Camera-type eye (tissue), 1 donor: ENCODE measurements around the gene C2CD4D. TPM values are rescaled to one million over a fixed set of nuclear protein-coding genes. Genes with fewer than 3 reads are reported as not detected.

ENCODE experiments used
- total RNA-seq: library from RNA; depleted of rRNA; stranded (reverse); fragments of >200 nt; gene quantifications from one replicate; pipeline ENCODE4 v1.2.3, GENCODE V29; 2014

C2CD4D gene
- total RNA-seq = 0.27 TPM

DNA sequence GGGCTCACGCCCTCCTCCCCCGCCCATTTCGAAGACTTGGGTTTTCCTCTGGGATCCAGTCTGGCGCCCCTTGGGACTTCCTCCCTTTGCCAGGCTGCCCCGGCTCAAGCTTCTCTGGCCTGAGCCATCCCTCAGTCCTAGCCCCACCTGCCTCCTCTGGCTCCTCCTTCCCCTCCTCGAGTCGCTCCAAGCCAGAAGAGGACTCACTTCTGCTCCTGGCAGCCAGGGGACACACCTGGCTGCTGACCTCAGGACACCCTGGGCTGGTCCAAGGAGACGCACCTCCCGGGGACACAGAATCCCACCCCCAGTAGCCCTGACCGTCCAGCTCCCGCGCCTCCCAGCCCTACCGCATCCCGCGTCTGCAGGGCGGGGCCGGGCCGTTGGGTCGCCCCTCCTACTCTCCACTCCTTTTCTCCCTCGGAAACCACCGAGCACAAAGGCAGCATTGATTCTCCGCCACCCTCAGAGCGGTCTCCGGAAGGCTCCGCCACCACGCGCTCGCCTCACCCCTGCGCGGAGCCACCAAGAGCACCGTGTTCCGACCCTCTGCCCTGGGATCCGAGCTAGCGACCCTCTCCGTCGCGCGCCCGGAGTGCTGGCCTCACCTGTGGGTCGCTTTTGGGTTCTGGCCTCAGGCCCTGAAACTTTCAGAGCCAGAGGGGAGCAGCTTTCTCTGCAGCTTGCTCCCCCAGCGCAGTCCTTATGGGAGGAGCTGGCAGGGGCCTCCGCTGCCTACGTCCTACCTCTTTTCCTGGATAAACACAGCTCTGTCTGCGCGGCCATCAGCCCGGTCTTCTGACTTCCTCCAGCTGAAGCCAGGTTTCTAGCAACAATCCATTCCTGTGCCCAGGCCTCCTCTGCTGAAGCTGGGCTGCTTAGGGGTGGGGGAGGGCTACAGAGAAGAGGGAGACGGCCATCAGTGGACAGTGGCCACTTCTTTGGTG lies at the start of gene C2CD4D:
Gene C2CD4D (minus strand): TSS at position 364 of the 947 bp plus-strand sequence. CDS start 831 bp downstream, outside the sequence.

DNA sequence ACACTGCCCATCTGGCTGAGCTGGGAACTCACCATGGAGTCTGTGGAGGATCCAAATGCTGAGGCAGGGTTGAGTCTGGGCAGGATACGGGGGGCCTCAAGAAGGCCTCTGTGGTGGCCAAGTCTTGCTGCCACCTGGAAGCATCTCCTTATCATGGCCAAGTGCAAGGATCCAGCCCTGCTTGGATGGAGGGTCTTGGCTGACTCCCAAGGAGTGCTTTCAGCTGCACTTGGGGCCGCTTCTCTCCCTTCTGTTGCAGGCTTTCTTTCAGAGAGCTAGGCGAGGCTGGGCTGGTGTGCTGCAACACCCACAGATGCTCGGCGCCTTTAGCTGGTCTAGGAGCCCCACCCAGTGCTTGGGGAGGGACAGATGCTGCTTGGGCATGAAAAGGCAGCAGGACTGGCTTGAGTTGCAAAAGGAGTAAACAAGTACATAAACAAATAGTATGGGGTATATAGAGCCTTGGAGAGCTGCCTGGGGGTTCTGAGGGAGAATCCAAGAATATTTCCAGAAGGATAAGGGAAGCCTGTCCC lies 13.9 kb upstream of the C2CD4D start, which contains the start of gene THEM5:
Gene THEM5 (minus strand): TSS at position 302 of the 533 bp plus-strand sequence. CDS start 147 bp downstream, at position 155.

DNA sequence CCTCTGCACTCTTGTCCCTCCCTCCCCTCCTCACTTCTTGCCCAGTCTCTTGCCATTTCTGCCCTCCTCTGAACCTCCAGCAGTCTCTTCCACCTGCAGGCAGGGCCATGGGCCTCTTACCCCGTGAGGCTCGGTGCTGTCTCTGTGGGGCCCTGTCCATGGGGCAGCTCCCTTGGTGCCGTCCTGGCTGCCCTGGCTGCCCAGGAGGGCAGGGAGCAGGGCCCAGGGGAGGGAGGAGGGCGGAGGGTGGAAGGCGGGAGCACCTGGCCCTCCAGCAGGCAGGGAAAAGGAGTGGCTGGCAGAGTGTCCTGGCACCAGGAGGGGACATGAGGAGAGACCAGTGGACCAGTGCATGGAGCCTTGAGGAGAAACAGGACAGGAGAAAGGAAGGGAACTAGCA lies 8.0 kb downstream of the C2CD4D start, which contains the start of gene RORC:
Gene RORC (minus strand): TSS at position 198 of the 400 bp plus-strand sequence. CDS start 38 bp downstream, at position 160.

DNA sequence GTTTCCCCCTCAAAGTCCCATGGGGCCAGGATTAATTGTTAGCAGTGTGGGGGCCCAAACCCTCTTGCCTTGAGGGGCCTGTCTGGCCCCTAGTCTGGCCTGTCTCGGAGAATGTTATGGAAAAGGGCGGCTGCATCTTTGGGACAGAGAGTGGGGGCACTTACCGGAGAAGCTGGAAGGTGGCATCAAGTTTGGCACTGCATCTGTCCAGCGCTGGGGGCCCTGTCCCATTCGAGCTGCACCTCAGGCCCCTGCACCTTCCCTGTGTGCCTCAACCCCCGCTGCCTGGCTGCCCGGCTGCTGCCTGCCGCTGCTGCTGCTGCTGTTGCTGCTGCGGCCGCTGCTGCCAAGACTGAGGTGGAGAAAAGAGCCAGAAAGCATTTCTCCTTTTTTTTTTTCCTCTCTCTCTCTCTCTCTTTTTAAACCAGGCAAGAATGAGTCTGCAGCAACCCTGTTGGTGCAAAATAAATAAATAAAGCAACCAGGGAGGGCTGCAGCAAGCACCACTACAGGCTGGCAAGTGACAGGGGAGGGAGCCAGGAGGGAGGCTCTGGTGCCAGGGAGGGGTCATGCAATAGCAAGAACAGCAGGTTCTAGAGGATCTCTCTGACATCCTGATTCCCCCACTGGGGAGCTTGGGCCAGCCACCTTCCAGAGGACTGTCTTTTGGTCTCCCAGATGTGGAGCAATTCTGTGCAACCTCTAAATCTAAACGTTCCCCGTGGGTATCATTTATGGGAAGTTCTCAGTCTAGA lies 34.4 kb downstream of the C2CD4D start, which contains the start of gene LINGO4:
Gene LINGO4 (minus strand): TSS at position 354 of the 755 bp plus-strand sequence. CDS start 2,715 bp downstream, outside the sequence.

DNA sequence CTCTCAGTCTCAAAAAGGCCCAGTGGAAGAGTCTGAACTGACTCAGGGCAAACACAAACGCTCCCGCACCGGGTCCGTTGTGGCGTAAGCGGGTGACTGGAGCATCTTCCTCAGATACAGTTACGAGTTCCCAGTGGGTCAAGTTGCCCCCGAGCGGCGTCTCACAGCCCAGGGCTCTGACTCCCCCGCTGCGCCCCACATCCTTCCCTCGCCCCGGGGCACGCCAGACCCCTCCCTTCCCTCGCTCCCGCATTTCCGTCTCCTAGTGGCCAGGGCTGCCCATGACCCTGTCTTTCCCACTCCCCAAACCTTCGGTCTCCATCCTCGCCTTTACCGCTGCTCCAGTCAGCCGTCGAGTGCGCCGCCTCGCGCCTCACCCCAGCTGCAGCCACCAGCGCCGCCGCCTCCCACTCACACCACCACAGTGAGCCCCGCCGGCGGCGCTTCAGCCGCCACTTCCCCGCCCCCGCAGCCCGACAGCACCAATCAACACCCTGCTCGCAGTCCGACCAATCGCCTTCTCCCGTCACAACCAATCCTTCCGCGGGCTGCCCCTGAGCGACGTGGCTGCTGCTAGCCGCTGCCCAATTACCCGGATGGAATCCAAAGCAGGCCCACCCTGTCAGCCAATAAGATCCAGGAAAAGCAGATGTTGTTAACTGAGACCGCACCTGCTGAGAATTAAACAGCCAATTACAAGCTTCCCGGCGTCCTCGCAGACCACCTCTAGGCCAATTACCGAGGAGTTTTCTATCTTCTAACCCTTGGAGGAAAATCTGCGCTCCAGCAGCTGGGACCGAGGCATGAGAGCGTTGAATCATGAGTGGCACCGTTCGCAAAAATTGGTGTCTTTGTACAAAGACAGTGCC lies 49.3 kb downstream of the C2CD4D start, which contains the start of gene TDRKH:
Gene TDRKH (minus strand): TSS at position 430 of the 869 bp plus-strand sequence. CDS start 7,478 bp downstream, outside the sequence.

Other genes starting within 250 kb of the C2CD4D start
- gene SNX27, start 227.8 kb downstream of the C2CD4D start, total RNA-seq = 72.8 TPM
- 39.4 TPM for gene CELF3, start 123.0 kb downstream of the C2CD4D start, total RNA-seq
- gene RIIAD1, start 118.3 kb downstream of the C2CD4D start, total RNA-seq = not detected
- gene MRPL9, start 76.3 kb downstream of the C2CD4D start, total RNA-seq = 55.3 TPM
- 12.3 TPM for gene TDRKH, start 49.3 kb downstream of the C2CD4D start, total RNA-seq
- gene LINGO4, start 34.4 kb downstream of the C2CD4D start, total RNA-seq = not detected
- gene RORC, start 8.0 kb downstream of the C2CD4D start, total RNA-seq = 1.6 TPM
- gene THEM5, start 13.9 kb upstream of the C2CD4D start, total RNA-seq = not detected
- gene THEM4, start 69.7 kb upstream of the C2CD4D start, total RNA-seq = 23.2 TPM
- gene S100A10, start 154.0 kb upstream of the C2CD4D start, total RNA-seq = 71.2 TPM
- 13.1 TPM for gene S100A11, start 197.2 kb upstream of the C2CD4D start, total RNA-seq
- not detected for gene TCHHL1, start 249.2 kb upstream of the C2CD4D start, total RNA-seq